HG02943 (cell line): ENCODE data around the gene ZC3H7A.
A peak's percentile ranks its signal among the peaks of the same experiment; 100 is the strongest.
"Not testable (repeated sequence)": the region's sequence is repeated elsewhere in the genome, so short reads cannot be mapped to it uniquely, and the experiment has no call there.

Experiments
- ATAC-seq: cut with Tn5 transposase; IDR thresholded peaks from one replicate; pipeline ENCODE4 v1.9.1; 2021; ENCODE audit warnings: mild to moderate bottlenecking, low read depth, moderate library complexity; ENCODE audit not compliant: unreplicated experiment

ZC3H7A gene

GRCh38 chr16:11797166-11797956 lies at the start of gene ZC3H7A:
TSS of gene ZC3H7A (minus strand) at chr16:11797258. CDS start at chr16:11782354, 14,904 bp downstream.
- ATAC-seq: peak; percentile 91

GRCh38 chr16:11844499-11844898 lies 47.4 kb upstream of the ZC3H7A start:
- ATAC-seq: no peak

GRCh38 chr16:11843861-11844260 lies 46.8 kb upstream of the ZC3H7A start:
- ATAC-seq: no peak

GRCh38 chr16:11843206-11843605 lies 46.1 kb upstream of the ZC3H7A start:
- no peak for ATAC-seq

- no peak for ATAC-seq
Observed at GRCh38 chr16:11841026-11841425, 44.0 kb upstream of the ZC3H7A start.

- no peak for ATAC-seq
Observed at GRCh38 chr16:11836650-11837244, 39.7 kb upstream of the ZC3H7A start.

- ATAC-seq: no peak
Observed at GRCh38 chr16:11835891-11836649, 39.0 kb upstream of the ZC3H7A start.

- ATAC-seq: no peak
Observed at GRCh38 chr16:11835309-11835708, 38.3 kb upstream of the ZC3H7A start.

- ATAC-seq: no peak
Observed at GRCh38 chr16:11833951-11834695, 37.1 kb upstream of the ZC3H7A start.

- no peak for ATAC-seq
Observed at GRCh38 chr16:11828696-11829095, 31.6 kb upstream of the ZC3H7A start.

- not testable (repeated sequence) for ATAC-seq
Observed at GRCh38 chr16:11825520-11826165, 28.6 kb upstream of the ZC3H7A start.

GRCh38 chr16:11824362-11824761 lies 27.3 kb upstream of the ZC3H7A start:
- ATAC-seq: no peak

GRCh38 chr16:11823645-11824044 lies 26.6 kb upstream of the ZC3H7A start:
- ATAC-seq: not testable (repeated sequence)

- ATAC-seq: no peak
Observed at GRCh38 chr16:11819798-11820197, 22.7 kb upstream of the ZC3H7A start.

- not testable (repeated sequence) for ATAC-seq
Observed at GRCh38 chr16:11818970-11819369, 21.9 kb upstream of the ZC3H7A start.

GRCh38 chr16:11816123-11816522 lies 19.1 kb upstream of the ZC3H7A start:
- no peak for ATAC-seq

GRCh38 chr16:11814800-11815199 lies 17.7 kb upstream of the ZC3H7A start:
- not testable (repeated sequence) for ATAC-seq

GRCh38 chr16:11806721-11807120 lies 9.7 kb upstream of the ZC3H7A start:
- ATAC-seq: no peak

- ATAC-seq: no peak
Observed at GRCh38 chr16:11805556-11805955, 8.5 kb upstream of the ZC3H7A start.

GRCh38 chr16:11801481-11802021 lies 4.5 kb upstream of the ZC3H7A start:
- ATAC-seq: no peak
